GM12878 (cell line): ENCODE data around the gene N4BP2L2. TPM values are rescaled to one million over a fixed set of nuclear protein-coding genes. Genes with fewer than 3 reads are reported as not detected.

Experiments used
- ATAC-seq: fragments of 200-7000 bp; cut with Tn5 transposase; 3 replicates; pipeline ENCODE4 v1.9.1; 2020; ENCODE audit warnings: mild to moderate bottlenecking, moderate library complexity
- BruUV-seq: library from RNA; stranded (reverse); fragments of 400-500 nt; replicated peaks from 2 replicates; lab custom pipeline; 2021; lab: Mats Ljungman, UMichigan
- CTCF ChIA-PET: fragments of 300-600 bp; sonication (Branson Sonifier 250); formaldehyde crosslinking; extraction: SDS; loops from one replicate; lab custom pipeline; 2021; ENCODE audit warnings: inconsistent platforms; lab: Yijun Ruan, JAX
- POLR2A ChIA-PET: fragments of 350-600 bp; formaldehyde crosslinking; extraction: SDS; loops from one replicate; lab custom pipeline; 2021; ENCODE audit warnings: inconsistent platforms; lab: Charles Lee
- RAD21 ChIA-PET: fragments of 300-600 bp; sonication (Branson Sonifier 250); formaldehyde crosslinking; loops from one replicate; lab custom pipeline; 2023; ENCODE audit warnings: antibody characterized with exemption; ENCODE audit not compliant: unreplicated experiment; lab: Charles Lee
- SMC1A ChIA-PET: fragments of 300-600 bp; sonication (Branson Sonifier 250); formaldehyde crosslinking; loops from one replicate; lab custom pipeline; 2023; ENCODE audit not compliant: unreplicated experiment, uncharacterized antibody; lab: Charles Lee
- DNase-seq: peaks from one replicate; pipeline ENCODE4 v3.0.0-alpha.2; 2011; ENCODE audit warnings: low read depth, low spot score
- FAIRE-seq: peaks from 3 replicates; lab custom pipeline; 2011; peaks lifted over from hg19 to GRCh38; lab: Jason Lieb, UNC
- H2AFZ ChIP-seq: 2 replicates; pipeline ENCODE4 v1.6.0; 2011; ENCODE audit warnings: low read depth, low read length, control low read depth; ENCODE audit not compliant: control insufficient read depth
- H3K27ac ChIP-seq: 2 replicates; pipeline ENCODE4 v1.5.1; 2011; ENCODE audit warnings: control low read depth; ENCODE audit not compliant: control insufficient read depth, insufficient read depth
- H3K27me3 ChIP-seq, 2 experiments: replicated peaks in 1 of 2; 2 replicates each; pipeline versions ENCODE4 v1.6.0 to v1.6.1; 2011; ENCODE audit warnings: low read length in 1 of 2; ENCODE audit not compliant: control insufficient read depth in 2 of 2, insufficient read depth in 2 of 2
- H3K36me3 ChIP-seq, 2 experiments: 2 replicates each; pipeline ENCODE4 v1.5.1; 2011; ENCODE audit warnings: low read length in 1 of 2; ENCODE audit not compliant: control insufficient read depth in 2 of 2, insufficient read depth in 2 of 2
- H3K4me1 ChIP-seq: 2 replicates; pipeline ENCODE4 v1.6.1; 2011; ENCODE audit warnings: mild to moderate bottlenecking, low read length, moderate library complexity, mixed read lengths; ENCODE audit not compliant: control insufficient read depth, insufficient read depth
- H3K4me2 ChIP-seq: 2 replicates; pipeline ENCODE4 v1.6.0; 2011; ENCODE audit warnings: control low read depth; ENCODE audit not compliant: control insufficient read depth, insufficient read depth
- H3K4me3 ChIP-seq: fragments of 200-600 bp; sonication (generic); 2 replicates; pipeline ENCODE4 v1.5.1; 2016
- H3K79me2 ChIP-seq: 2 replicates; pipeline ENCODE4 v1.6.0; 2011; ENCODE audit warnings: low read length; ENCODE audit not compliant: control insufficient read depth, insufficient read depth
- H3K9ac ChIP-seq: 2 replicates; pipeline ENCODE4 v1.8.0; 2011; ENCODE audit warnings: low read length, control low read depth, mixed read lengths; ENCODE audit not compliant: control insufficient read depth, insufficient read depth
- H3K9me3 ChIP-seq: replicated peaks from 3 replicates; pipeline ENCODE4 v1.5.1; 2011; ENCODE audit warnings: mild to moderate bottlenecking, low read length; ENCODE audit not compliant: control insufficient read depth, insufficient read depth
- H4K20me1 ChIP-seq: 2 replicates; pipeline ENCODE4 v1.6.0; 2011; ENCODE audit not compliant: control insufficient read depth, insufficient read depth
- BMI1 ChIP-seq: fragments of 450-650 bp; IDR thresholded peaks from 2 replicates; pipeline ENCODE4 v1.6.1; 2016; ENCODE audit warnings: mild to moderate bottlenecking, moderate library complexity, borderline replicate concordance
- CBFB ChIP-seq: IDR thresholded peaks from 2 replicates; pipeline ENCODE4 v1.6.1; 2016; ENCODE audit warnings: antibody characterized with exemption, low read depth
- DPF2 ChIP-seq: fragments of 450-650 bp; IDR thresholded peaks from 2 replicates; pipeline ENCODE4 v1.6.1; 2017; ENCODE audit warnings: mild to moderate bottlenecking
- EZH2 ChIP-seq: IDR thresholded peaks from 2 replicates; pipeline ENCODE4 v1.6.1; 2012; ENCODE audit warnings: low read depth, mild to moderate bottlenecking, control low read depth, inconsistent platforms, low read length, borderline replicate concordance; ENCODE audit not compliant: control insufficient read depth
- FOS ChIP-seq: IDR thresholded peaks from 3 replicates; pipeline ENCODE4 v1.6.1; 2011; ENCODE audit warnings: borderline replicate concordance; ENCODE audit not compliant: insufficient read length; ENCODE audit errors: extremely low read depth
- KDM1A ChIP-seq: fragments of 200-600 bp; sonication (generic); IDR thresholded peaks from 2 replicates; pipeline ENCODE4 v1.6.1; 2016; ENCODE audit warnings: borderline replicate concordance
- MEF2A ChIP-seq: IDR thresholded peaks from 2 replicates; pipeline ENCODE4 v1.6.1; 2011; ENCODE audit warnings: low read depth, mild to moderate bottlenecking, low read length, moderate library complexity; ENCODE audit not compliant: insufficient read depth
- MEF2B ChIP-seq: fragments of 450-650 bp; IDR thresholded peaks from 2 replicates; pipeline ENCODE4 v1.6.1; 2018; ENCODE audit warnings: mild to moderate bottlenecking, moderate library complexity; ENCODE audit not compliant: partially characterized antibody, poor library complexity, severe bottlenecking
- NR2C2 ChIP-seq: IDR thresholded peaks from 2 replicates; pipeline ENCODE4 v1.6.1; 2011; ENCODE audit warnings: borderline replicate concordance, low read depth; ENCODE audit not compliant: control insufficient read depth, insufficient read length
- SP1 ChIP-seq: IDR thresholded peaks from one replicate; pipeline ENCODE4 v1.6.1; 2011; ENCODE audit warnings: low read depth, low read length
- STAT1 ChIP-seq: fragments of 450-650 bp; conservative IDR thresholded peaks from 2 replicates; pipeline ENCODE4 v1.6.1; 2014; ENCODE audit warnings: antibody characterized with exemption, mild to moderate bottlenecking
- TCF7 ChIP-seq: IDR thresholded peaks from 2 replicates; pipeline ENCODE4 v1.6.1; 2014; ENCODE audit warnings: antibody characterized with exemption, borderline replicate concordance
- WGBS: methylation state at CpG from one replicate; pipeline ENCODE4 v1.1.6; 2016; ENCODE audit warnings: low lambda C conversion rate; ENCODE audit not compliant: insufficient replicate concordance, insufficient coverage; ENCODE audit errors: missing lambda C conversion rate; 5-methylcytosine and 5-hydroxymethylcytosine counted together
- in situ Hi-C: fragments of 300-500 bp; cut with MboI; formaldehyde crosslinking; loops from 9 replicates; pipeline ENCODE4 v1.14.3; 2018; ENCODE audit warnings: mixed read lengths
- intact Hi-C: fragments of 100-400 bp; cut with micrococcal nuclease; formaldehyde crosslinking; loops from one replicate; pipeline ENCODE4 v1.14.2; 2022; ENCODE audit not compliant: unreplicated experiment
- polyA plus RNA-seq, 11 experiments: library from polyadenylated mRNA; depleted of rRNA in 4 of 11; unstranded in 6 of 11; stranded (reverse) in 5 of 11; fragments of >200 nt; fragmentation: Nextera tagmentation in 4 of 11; fragmentation: Illumina TruSeq in 1 of 11; extraction: Ambion mirVana in 4 of 11; extraction: Trizol in 1 of 11; gene quantifications; 1 replicate in 1 of 11; 2 replicates in 10 of 11; pipeline versions ENCODE4 v1.2.1 to v1.2.3, GENCODE V29; 2011 to 2016; ENCODE audit warnings: inconsistent platforms in 2 of 11, missing spikeins in 2 of 11, low read depth in 1 of 11
- total RNA-seq, 4 experiments: library from RNA; depleted of rRNA in 3 of 4; stranded (reverse); fragments of >200 nt in 3 of 4; fragmentation: Illumina TruSeq in 1 of 4; extraction: Trizol in 1 of 4; gene quantifications; 2 replicates each; pipeline versions ENCODE4 v1.2.1 to v1.2.3, GENCODE V29; 2013 to 2021
- TF ChIP-seq, protein P1 (sequence below): fragments of 450-650 bp; formaldehyde crosslinking; IDR thresholded peaks from 2 replicates; pipeline ENCODE4 v1.4.0; 2020; ENCODE audit warnings: mild to moderate bottlenecking, moderate library complexity
- TF ChIP-seq, protein P2 (sequence below): fragments of 450-650 bp; IDR thresholded peaks from 2 replicates; pipeline ENCODE4 v1.6.1; 2017; ENCODE audit warnings: mild to moderate bottlenecking, low read depth, inconsistent platforms; ENCODE audit not compliant: poor library complexity, severe bottlenecking
- TF ChIP-seq, protein P3 (sequence below): IDR thresholded peaks from 2 replicates; pipeline ENCODE4 v1.6.1; 2012; ENCODE audit warnings: low read depth, low read length, improper control_type of control experiment

Gene N4BP2L2
- total and polyA plus RNA-seq, 10 of the 15 experiments (the other 5 are each of a cell fraction or from before 2014, with no cell fraction given): 41.7 to 87.1 (median 61.2) TPM

DNA sequence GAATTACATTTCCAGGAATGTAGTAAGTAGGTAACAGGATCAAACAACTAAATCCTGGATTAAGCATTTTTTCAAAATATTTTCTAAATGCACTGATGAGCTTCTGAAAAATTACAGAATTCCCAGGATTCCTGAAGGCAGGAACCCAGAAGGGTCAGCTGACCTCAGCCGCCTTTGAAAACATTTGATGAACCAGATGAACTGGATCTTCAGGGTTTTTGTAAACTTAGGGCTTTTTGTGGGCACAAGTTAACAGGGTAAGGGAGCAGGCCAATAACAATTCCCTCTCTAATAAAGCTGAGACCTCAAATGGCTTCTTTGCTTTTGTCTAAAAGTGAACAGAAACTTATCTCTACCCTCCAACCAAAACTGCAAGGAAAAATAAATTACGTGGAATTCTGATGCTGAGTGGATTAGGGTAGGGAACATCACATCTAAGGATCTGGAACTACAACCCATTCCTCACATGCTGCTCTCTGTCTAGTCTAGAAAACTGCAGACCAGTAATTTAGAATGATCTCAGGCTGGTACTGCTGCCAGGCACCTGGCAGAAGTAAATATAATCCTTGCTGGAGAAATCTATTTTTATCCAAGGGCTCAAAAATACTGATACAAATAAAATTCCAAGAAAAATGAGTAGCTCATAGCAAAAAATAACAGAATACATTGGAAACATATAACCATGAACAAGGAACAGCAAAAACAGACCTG is 62.4 kb downstream of the N4BP2L2 start (continued):
- TF ChIP-seq, protein P1, sequence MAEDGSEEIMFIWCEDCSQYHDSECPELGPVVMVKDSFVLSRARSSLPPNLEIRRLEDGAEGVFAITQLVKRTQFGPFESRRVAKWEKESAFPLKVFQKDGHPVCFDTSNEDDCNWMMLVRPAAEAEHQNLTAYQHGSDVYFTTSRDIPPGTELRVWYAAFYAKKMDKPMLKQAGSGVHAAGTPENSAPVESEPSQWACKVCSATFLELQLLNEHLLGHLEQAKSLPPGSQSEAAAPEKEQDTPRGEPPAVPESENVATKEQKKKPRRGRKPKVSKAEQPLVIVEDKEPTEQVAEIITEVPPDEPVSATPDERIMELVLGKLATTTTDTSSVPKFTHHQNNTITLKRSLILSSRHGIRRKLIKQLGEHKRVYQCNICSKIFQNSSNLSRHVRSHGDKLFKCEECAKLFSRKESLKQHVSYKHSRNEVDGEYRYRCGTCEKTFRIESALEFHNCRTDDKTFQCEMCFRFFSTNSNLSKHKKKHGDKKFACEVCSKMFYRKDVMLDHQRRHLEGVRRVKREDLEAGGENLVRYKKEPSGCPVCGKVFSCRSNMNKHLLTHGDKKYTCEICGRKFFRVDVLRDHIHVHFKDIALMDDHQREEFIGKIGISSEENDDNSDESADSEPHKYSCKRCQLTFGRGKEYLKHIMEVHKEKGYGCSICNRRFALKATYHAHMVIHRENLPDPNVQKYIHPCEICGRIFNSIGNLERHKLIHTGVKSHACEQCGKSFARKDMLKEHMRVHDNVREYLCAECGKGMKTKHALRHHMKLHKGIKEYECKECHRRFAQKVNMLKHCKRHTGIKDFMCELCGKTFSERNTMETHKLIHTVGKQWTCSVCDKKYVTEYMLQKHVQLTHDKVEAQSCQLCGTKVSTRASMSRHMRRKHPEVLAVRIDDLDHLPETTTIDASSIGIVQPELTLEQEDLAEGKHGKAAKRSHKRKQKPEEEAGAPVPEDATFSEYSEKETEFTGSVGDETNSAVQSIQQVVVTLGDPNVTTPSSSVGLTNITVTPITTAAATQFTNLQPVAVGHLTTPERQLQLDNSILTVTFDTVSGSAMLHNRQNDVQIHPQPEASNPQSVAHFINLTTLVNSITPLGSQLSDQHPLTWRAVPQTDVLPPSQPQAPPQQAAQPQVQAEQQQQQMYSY (CRISPR knock-in tag): no peak
- TF ChIP-seq FOS: no peak
- no peak for TF ChIP-seq BMI1
- TF ChIP-seq NR2C2: no peak
- no peak for TF ChIP-seq EZH2

- no peaks in the 10 kb centered on the region for H3K27me3 ChIP-seq
- no peak overlapping the region for H3K9ac ChIP-seq
- peaks cover 16% of the 10 kb centered on the region for H3K4me1 ChIP-seq
- WGBS: 71% methylated on average over 10 of the region's 10 CpGs
- RAD21 ChIA-PET: interaction anchor here (1.5 kb wide), 1 partner anchor 56 kb away, joined by 6 read pairs; no protein-coding TSS in a partner anchor
- CTCF ChIA-PET: interaction anchor here (1.3 kb wide), 1 partner anchor 105 kb away, joined by 5 read pairs; no protein-coding TSS in a partner anchor
- H2AFZ ChIP-seq: no peak overlapping the region
- H3K79me2 ChIP-seq: no peaks in the 10 kb centered on the region
- in situ Hi-C loops: no loop called here
- H3K9me3 ChIP-seq: no peaks in the 10 kb centered on the region
- POLR2A ChIA-PET: no interaction called here
- no TSS peak for BruUV-seq
- no peak overlapping the region for H3K27ac ChIP-seq
- ATAC-seq (no peak), FAIRE-seq (no peak), DNase-seq (no peak)
- H4K20me1 ChIP-seq: no peaks in the 10 kb centered on the region
- no peak overlapping the region for H3K4me2 ChIP-seq
- intact Hi-C loops: no loop called here
- SMC1A ChIA-PET: interaction anchor here (0.6 to 1.5 kb wide), 2 partner anchors 31 to 357 kb away, joined by 3 to 4 read pairs; no protein-coding TSS in a partner anchor
- H3K36me3 ChIP-seq: no peaks in the 10 kb centered on the region
- H3K4me3 ChIP-seq: no peak overlapping the region
- TF ChIP-seq SP1 (no peak), TCF7 (no peak), DPF2 (no peak), CBFB (no peak), STAT1 (no peak), KDM1A (no peak), MEF2A (no peak), MEF2B (no peak)
- TF ChIP-seq, protein P2, sequence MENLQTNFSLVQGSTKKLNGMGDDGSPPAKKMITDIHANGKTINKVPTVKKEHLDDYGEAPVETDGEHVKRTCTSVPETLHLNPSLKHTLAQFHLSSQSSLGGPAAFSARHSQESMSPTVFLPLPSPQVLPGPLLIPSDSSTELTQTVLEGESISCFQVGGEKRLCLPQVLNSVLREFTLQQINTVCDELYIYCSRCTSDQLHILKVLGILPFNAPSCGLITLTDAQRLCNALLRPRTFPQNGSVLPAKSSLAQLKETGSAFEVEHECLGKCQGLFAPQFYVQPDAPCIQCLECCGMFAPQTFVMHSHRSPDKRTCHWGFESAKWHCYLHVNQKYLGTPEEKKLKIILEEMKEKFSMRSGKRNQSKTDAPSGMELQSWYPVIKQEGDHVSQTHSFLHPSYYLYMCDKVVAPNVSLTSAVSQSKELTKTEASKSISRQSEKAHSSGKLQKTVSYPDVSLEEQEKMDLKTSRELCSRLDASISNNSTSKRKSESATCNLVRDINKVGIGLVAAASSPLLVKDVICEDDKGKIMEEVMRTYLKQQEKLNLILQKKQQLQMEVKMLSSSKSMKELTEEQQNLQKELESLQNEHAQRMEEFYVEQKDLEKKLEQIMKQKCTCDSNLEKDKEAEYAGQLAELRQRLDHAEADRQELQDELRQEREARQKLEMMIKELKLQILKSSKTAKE: no peak
- TF ChIP-seq, protein P3, sequence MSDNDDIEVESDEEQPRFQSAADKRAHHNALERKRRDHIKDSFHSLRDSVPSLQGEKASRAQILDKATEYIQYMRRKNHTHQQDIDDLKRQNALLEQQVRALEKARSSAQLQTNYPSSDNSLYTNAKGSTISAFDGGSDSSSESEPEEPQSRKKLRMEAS: no peak
Measured at GRCh38 chr13:32474999-32475792, 63.4 kb downstream of the N4BP2L2 start.
